HepG2 (cell line): ENCODE data around the gene SOSTDC1. TPM values are rescaled to one million over a fixed set of nuclear protein-coding genes. Genes with fewer than 3 reads are reported as not detected.
A peak's percentile ranks its signal among the peaks of the same experiment; 100 is the strongest.

Experiments
- CBX1 ChIP-seq: IDR thresholded peaks from one replicate; pipeline ENCODE4 v1.6.1; 2016; ENCODE audit warnings: antibody characterized with exemption, low read depth
- FOXA1 ChIP-seq, 2 experiments: fragments of 450-650 bp in 1 of 2; sonication (generic) in 1 of 2; formaldehyde crosslinking in 1 of 2; IDR thresholded peaks; 2 replicates each; pipeline versions ENCODE4 v1.4.0 to v1.6.1; 2016 to 2020; ENCODE audit warnings: missing genetic modification reagents in 1 of 2
- GABPB1 ChIP-seq: IDR thresholded peaks from 2 replicates; pipeline ENCODE4 v1.6.1; 2016; ENCODE audit warnings: mild to moderate bottlenecking, missing genetic modification reagents, moderate library complexity, missing compliant biosample characterization
- HNF4G ChIP-seq, 2 experiments: sonication (generic) in 1 of 2; formaldehyde crosslinking in 1 of 2; IDR thresholded peaks; 2 replicates each; pipeline versions ENCODE4 v1.4.0 to v1.6.1; 2011 to 2020; ENCODE audit warnings: borderline replicate concordance in 2 of 2, low read depth in 2 of 2, mild to moderate bottlenecking in 2 of 2, low read length in 1 of 2, missing genetic modification reagents in 1 of 2, moderate library complexity in 1 of 2
- HNRNPH1 ChIP-seq: fragments of 200-400 bp; formaldehyde crosslinking; optimal IDR thresholded peaks from 2 replicates; pipeline ENCODE3; 2017; ENCODE audit warnings: mild to moderate bottlenecking, low read depth, low read length
- HNRNPL ChIP-seq: fragments of 200-400 bp; formaldehyde crosslinking; IDR thresholded peaks from 2 replicates; pipeline ENCODE4 v1.6.1; 2017; ENCODE audit warnings: mild to moderate bottlenecking, low read depth, low read length
- HOXA5 ChIP-seq: sonication (generic); formaldehyde crosslinking; IDR thresholded peaks from 2 replicates; pipeline ENCODE4 v1.4.0; 2020; ENCODE audit warnings: missing genetic modification reagents
- KAT8 ChIP-seq: IDR thresholded peaks from 2 replicates; pipeline ENCODE4 v1.6.1; 2016; ENCODE audit warnings: missing genetic modification reagents, missing compliant biosample characterization
- MIER3 ChIP-seq: IDR thresholded peaks from 2 replicates; pipeline ENCODE4 v1.6.1; 2016; ENCODE audit warnings: missing compliant biosample characterization, borderline replicate concordance
- PHF21A ChIP-seq: sonication (generic); formaldehyde crosslinking; IDR thresholded peaks from 2 replicates; pipeline ENCODE4 v1.5.0; 2020; ENCODE audit warnings: mild to moderate bottlenecking, missing genetic modification reagents
- SALL1 ChIP-seq: sonication (generic); formaldehyde crosslinking; IDR thresholded peaks from 2 replicates; pipeline ENCODE4 v1.8.0; 2022; ENCODE audit warnings: mild to moderate bottlenecking, missing genetic modification reagents
- STAT5B ChIP-seq: sonication (generic); formaldehyde crosslinking; IDR thresholded peaks from 2 replicates; pipeline ENCODE4 v1.4.0; 2020; ENCODE audit warnings: missing genetic modification reagents
- TCF7 ChIP-seq: sonication (generic); IDR thresholded peaks from 2 replicates; pipeline ENCODE4 v1.6.1; 2016; ENCODE audit warnings: antibody characterized with exemption, low read depth
- ZBED4 ChIP-seq: sonication (generic); formaldehyde crosslinking; IDR thresholded peaks from 2 replicates; pipeline ENCODE4 v1.4.0; 2020; ENCODE audit warnings: missing genetic modification reagents, borderline replicate concordance
- ZC3H13 ChIP-seq: sonication (generic); formaldehyde crosslinking; IDR thresholded peaks from 2 replicates; pipeline ENCODE4 v1.8.1; 2023; ENCODE audit warnings: mild to moderate bottlenecking, missing genetic modification reagents, moderate library complexity
- ZNF256 ChIP-seq: sonication (generic); formaldehyde crosslinking; conservative IDR thresholded peaks from 2 replicates; pipeline ENCODE4 v1.4.0; 2020; ENCODE audit warnings: missing genetic modification reagents
- ZNF550 ChIP-seq: sonication (generic); formaldehyde crosslinking; IDR thresholded peaks from 2 replicates; pipeline ENCODE4 v1.4.0; 2020; ENCODE audit warnings: mild to moderate bottlenecking, missing genetic modification reagents, borderline replicate concordance
- ZNF567 ChIP-seq: sonication (generic); formaldehyde crosslinking; IDR thresholded peaks from 2 replicates; pipeline ENCODE4 v1.8.1; 2023; ENCODE audit warnings: mild to moderate bottlenecking, missing genetic modification reagents, borderline replicate concordance
- ZNF781 ChIP-seq: sonication (generic); formaldehyde crosslinking; IDR thresholded peaks from 2 replicates; pipeline ENCODE4 v1.5.1; 2020; ENCODE audit warnings: borderline replicate concordance, mild to moderate bottlenecking, missing genetic modification reagents; ENCODE audit errors: not compliant biosample characterization
- ZNF790 ChIP-seq: sonication (generic); formaldehyde crosslinking; IDR thresholded peaks from 2 replicates; pipeline ENCODE4 v1.8.0; 2022; ENCODE audit warnings: missing genetic modification reagents, mild to moderate bottlenecking, borderline replicate concordance
- polyA plus RNA-seq, 8 experiments: library from polyadenylated mRNA; depleted of rRNA in 3 of 8; stranded (reverse) in 7 of 8; unstranded in 1 of 8; fragments of >200 nt; fragmentation: Illumina TruSeq in 4 of 8; extraction: Trizol in 4 of 8; gene quantifications; 2 replicates each; pipeline versions ENCODE4 v1.2.1 to v1.2.3, GENCODE V29; 2011 to 2016; ENCODE audit warnings: low read depth in 4 of 8, missing spikeins in 1 of 8, mixed read lengths in 1 of 8; ENCODE audit not compliant: insufficient read depth in 1 of 8
- total RNA-seq, 5 experiments: library from RNA; depleted of rRNA; stranded (reverse); fragments of >200 nt; fragmentation: Illumina TruSeq; extraction: Trizol; gene quantifications; 2 replicates each; pipeline ENCODE4 v1.2.3, GENCODE V29; 2016; ENCODE audit warnings: low read depth in 1 of 5
- TF ChIP-seq, protein P1 (sequence below): sonication (generic); formaldehyde crosslinking; IDR thresholded peaks from 2 replicates; pipeline ENCODE4 v1.8.0; 2022; ENCODE audit warnings: missing genetic modification reagents, mild to moderate bottlenecking, inconsistent platforms, borderline replicate concordance

The SOSTDC1 gene
- total and polyA plus RNA-seq, 2 of the 13 experiments (the other 11 are each of a cell fraction or from before 2014, with no cell fraction given): not detected

DNA sequence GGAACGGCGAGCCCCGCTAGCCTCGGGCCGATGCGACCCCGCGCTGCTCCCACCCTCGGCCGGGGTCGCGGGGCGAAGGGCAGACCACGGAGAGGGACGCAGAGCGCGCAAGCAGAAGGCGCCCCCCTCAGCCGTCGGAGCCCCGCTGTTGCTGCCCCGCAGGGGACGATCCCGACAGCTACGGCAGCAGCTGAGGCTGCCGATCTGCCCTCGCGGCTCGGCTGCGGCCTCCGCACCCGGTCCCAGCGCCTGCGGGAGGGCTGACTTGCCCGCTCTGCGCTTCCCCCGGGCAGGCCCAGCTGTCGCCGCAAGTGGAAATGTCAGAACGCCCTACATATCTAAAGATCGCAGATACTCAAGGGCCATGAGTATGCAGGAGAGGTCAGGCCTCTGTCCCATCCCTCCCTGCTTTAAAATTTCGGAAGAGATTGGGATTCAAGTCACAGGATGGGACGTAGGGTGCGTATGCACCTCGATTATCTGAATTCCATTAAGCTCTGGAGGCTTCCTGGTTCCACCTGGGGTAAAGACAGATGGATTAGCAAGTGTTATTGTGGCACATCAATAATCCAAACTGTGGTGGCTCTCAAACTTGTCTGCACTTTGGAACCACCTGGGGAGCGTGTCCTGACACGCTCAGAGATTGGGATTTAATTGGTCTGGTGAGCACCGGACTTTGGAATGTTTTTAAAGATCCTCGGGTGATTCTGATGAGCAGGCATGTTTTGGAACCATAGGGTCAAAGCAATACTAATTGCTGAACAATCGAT, 44.0 kb downstream of the SOSTDC1 start, which contains the start of gene CRPPA (continued):
- TF ChIP-seq FOXA1 (IDR thresholded peaks at IDR 0.05) (no peak), FOXA1 (CRISPR knock-in tag; IDR thresholded peaks at IDR 0.05) (no peak), ZNF790 (CRISPR knock-in tag) (peak; percentile 65; the same call in 1 of the 2 replicates), ZNF567 (CRISPR knock-in tag) (no peak), HOXA5 (CRISPR knock-in tag) (0 out of 2 replicates have a peak, but pooled peaks have one; percentile 45), SALL1 (peak; percentile 7; the same call in 1 of the 2 replicates), KAT8 (CRISPR knock-in tag) (no peak; the same call in 1 of the 2 replicates), TCF7 (no peak), ZBED4 (peak; percentile 34; the same call in 1 of the 2 replicates), ZNF781 (no peak), PHF21A (CRISPR knock-in tag) (peak; percentile 39; the same call in 1 of the 2 replicates), ZC3H13 (CRISPR knock-in tag) (no peak), STAT5B (CRISPR knock-in tag) (no peak), ZNF256 (CRISPR knock-in tag) (no peak), ZNF550 (no peak), CBX1 (no peak), MIER3 (CRISPR knock-in tag) (no peak), HNRNPH1 (no peak), HNRNPL (no peak), GABPB1 (CRISPR knock-in tag) (peak; percentile 57; the same call in 1 of the 2 replicates), HNF4G (IDR thresholded peaks at IDR 0.05; ENCODE audit: borderline replicate concordance, low read depth, low read length) (peak; percentile 52), HNF4G (CRISPR knock-in tag; IDR thresholded peaks at IDR 0.05; ENCODE audit: borderline replicate concordance, low read depth) (no peak)
- TF ChIP-seq, protein P1, sequence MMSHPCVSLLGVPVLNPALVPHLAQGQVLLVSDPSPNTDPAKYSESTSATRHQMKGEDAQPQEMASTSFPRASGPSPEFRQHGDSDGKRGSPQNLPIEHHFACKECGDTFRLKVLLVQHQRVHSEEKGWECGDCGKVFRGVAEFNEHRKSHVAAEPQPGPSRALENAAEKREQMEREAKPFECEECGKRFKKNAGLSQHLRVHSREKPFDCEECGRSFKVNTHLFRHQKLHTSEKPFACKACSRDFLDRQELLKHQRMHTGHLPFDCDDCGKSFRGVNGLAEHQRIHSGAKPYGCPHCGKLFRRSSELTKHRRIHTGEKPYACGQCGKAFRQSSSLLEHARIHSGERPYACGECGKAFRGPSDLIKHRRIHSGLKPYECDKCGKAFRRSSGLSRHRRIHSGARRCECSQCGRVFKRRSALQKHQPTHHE (CRISPR knock-in tag): 0 out of 2 replicates have a peak, but pooled peaks have one; percentile 46
